MV-4-11 (cell line): ENCODE measurements around the gene CARS1.
A peak's percentile ranks its signal among the peaks of the same experiment; 100 is the strongest.

ENCODE experiments used
- DNase-seq: peaks from one replicate; lab custom pipeline; 2025; lab: John Stamatoyannopoulos, UW

Gene CARS1

DNA sequence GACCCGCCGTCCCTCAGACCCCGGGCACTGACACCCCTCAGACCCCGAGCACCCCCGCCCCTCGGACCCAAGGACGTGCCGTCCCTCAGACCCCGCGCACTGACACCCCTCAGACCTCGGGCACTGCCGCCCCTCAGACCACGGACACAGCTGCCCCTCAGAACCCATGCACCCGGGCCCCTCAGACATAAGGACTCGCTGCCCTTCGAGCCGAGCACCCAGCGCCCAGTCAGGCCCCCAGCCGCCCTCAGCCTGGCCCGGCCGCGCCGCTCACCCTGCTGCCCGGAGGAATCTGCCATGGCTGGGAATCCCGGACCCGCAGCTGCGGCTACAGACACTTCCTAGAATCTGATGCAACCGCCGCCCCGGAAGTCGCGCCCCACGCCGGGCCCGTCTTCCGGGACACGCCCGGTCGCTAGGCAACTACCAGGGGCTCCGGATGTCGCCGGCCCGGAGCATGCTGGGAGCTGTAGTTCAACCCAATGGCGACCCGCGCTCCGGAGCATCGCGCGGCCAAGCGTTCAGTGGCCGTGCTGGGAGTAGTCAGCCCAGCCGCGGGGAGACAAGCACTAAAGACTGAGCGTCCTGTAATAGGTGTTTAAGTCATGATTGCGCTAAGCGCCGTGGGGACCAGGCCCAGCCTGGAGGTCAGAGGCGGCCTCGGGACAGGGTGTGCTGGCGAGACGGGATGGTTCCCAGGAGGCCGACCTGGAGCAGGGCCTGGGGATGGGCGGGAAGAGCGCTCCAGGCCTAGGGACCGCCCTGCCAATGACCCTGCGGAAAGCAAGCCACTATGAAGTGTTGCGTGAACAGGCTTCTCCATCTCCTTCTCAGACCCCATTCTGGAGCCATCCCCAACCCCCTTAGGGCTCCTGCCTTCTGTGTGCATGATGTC, at the start of gene CARS1:
Gene CARS1 (minus strand): TSS at position 355 of the 895 bp plus-strand sequence. CDS start 56 bp downstream, at position 299.
- peak; percentile 92 for DNase-seq

DNA sequence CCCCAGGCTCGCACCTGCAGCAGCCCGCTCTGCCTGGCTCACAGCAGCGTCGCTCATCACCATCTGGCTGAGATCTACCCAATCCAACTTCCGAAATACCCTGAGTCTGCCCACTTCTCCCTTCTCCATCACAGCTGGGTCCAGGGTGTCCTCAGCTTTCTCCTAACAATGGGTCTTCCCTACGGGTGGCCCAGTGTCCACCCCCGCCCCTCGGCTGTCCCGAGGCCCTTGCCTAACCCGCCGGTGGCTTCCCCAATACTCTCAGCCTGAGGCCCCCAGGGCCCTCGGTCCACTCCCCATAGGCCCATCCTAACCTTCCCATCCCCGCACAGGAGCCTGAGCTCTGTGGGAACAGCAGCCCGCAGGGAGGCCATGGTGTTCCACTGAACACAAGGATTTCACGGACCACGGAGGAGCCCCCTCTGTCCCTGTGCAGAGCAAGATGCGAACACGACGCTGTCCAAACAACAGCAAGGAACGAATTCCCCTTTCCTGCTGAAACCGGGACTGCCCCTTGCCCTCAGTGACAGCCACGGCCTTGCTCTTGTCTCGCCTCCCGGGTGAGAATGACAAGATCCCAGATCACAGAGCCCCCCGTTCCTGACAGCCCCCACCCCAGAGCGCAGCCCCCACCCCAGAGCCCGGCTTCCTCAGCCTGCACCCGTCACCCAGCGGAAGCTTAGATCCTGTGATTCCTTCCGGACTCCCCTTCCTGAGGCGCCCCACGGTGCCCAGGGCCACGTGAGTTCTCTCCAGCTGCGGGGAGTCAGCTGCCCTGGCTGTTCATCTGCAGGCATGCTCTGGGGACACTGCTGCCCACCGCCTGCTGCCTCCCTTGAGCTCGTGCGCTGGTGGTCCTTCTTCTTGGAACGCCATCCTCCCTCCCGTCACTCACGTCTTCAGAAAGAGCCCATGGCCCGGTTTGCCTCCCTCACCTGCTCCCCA, 48.8 kb upstream of the CARS1 start:
- no peak for DNase-seq

DNA sequence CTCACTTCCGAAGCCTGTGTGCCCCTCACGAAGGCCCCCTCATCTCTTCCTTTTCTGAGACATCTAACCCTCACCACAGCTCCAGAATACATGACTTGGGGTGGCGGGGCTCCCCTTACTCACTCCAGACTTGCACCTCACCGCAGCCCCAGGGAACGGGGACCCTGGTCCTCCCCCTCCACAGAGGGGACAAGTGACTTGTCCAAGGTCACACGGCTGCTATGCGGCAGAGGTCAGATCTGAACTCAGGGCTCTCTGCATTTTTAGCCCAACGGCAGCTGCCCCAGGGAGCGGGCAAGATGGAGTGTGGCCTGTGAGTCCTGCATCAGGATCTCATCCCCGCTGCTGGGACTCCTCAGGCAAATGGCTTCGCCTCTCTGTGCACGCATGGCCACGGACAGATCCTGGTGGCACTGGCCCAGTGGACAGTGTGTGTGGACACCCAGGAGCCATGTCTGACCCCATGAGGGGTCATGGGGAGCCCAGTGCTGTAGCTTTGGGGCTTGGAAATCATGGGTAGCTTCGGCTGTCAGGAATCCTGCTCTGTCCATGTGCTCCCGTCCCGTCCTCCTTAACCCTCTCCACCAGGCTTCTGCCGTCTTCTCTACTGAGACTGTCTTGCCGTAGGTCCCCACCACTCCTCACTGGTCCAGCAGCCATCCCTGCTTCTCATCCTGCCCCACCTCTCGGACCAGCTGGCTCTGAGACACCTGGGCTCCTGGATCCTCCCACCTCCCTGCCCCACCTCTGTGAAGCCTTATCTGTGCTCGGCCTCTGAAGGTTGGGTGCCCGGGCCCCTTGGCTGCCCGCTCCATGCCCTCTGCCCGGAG, 48.0 kb upstream of the CARS1 start:
- DNase-seq, result no peak

DNA sequence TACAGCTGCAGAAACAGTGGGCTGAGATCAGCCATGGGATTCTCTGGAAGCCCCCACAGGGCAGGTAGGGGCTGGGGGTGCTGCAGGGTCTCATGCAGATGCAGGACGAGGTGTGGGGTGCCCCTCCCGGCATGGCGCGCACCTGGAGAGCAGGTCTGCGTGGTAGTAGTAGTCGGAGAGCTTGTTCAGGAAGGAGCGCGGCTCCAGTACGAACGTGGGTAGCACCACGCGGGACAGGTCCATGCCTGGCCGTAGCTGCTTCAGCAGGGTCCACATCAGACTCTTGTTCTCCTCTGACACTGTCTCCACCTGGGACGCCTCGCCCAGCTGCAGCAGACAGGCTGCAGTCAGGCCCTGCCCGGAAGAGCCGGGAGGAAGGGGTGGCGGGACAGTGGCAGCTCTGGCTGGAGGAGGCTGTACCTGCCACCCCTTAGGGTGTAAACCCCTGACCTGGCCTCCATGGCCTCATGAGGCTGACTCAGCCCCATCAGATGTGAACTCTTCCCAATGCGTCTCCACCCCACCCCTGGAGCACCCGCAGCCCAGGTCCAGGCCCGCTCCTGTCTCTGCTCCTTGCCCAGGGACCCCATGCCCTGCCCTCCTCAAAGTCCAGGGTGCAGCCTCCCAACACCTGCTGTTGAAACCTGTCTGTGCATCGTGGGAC, 47.0 kb upstream of the CARS1 start:
- DNase-seq, result no peak

DNA sequence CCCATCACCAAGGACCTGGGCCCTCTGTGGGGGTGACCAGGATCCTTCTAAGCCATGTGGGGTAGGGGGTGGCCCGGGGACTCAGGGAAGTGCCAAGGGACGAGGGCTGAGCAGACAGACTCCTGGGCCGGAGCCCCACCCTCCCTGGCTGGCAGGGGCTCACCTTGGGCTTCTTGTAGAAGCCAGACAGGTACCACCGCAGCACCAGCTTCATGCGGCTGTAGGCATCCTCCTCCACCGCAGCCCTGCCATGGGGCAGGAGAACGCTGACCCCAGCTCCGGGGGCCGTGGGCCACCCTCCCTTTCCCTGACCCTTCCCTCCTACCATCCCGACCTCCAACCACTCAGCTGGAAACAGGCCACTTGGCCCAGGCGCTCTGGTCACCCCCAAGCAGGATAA, 45.9 kb upstream of the CARS1 start:
- DNase-seq, result no peak

DNA sequence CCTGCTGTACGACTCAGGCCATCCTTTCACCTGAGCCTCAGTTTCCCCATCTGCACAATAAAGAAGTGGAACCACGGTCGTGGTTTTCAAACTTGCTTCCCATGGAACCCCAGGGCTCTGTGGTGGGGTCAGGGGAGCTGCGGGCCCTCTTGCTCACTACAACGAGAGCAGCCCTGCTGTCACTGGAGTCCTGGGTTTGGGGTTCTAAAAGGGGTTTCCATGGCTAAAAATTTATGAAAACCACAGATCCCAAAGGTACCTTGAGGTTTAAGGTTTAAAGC, 45.4 kb upstream of the CARS1 start:
- DNase-seq, result no peak

DNA sequence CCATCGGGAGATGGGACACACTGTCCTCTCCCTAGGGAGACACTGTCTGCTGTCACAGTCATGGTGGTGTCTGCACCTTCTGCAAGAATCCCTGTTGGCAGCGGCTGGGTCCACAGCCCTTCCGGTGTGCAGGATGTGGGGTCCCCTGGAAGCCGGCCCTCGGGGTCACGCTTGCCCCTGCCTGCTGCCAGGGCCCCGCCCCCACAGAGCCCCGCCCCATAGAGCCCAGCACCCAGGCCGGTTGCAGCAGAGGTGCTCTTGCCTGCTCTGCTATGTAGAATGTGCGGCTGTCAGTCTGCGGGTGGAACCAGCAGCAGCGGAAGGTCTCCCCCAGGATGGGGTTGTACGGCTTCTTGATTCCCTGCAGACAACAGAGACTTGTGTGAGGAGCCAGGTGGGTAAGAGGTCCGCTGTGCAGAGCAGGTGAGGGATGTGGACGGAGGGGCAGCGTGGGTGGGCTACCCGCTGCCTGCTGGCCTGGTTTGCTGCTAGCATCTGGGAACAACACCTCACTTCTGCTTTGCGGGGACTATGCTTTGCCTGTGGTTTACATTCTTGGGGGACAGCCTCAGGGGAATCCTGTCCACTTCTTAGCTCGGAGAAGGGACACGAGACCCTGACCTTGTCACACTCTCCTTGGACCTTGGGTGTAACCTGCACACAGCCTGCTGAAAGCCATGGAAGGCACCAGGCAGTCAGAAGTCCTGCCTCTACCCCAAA, 44.9 kb upstream of the CARS1 start:
- DNase-seq, result no peak

DNA sequence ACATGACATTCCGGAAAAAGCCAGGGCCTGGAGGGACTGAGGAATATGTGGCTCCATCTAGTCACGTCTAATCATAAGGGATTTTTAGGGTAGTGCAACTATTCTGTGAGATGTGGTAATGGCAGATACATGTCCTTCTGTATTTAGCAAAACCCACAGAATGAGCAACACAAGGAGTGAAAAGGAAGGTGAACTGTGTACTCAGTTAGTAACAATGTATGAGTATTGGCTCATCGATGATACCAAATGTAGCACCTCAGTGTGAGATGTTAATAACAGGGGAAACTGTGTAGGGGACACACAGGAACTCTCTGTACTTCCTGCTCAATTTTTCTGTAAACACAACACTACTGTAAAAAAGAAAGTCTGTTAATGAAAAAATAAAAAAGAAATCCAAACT, 42.0 kb upstream of the CARS1 start:
- DNase-seq, result peak; percentile 10

DNA sequence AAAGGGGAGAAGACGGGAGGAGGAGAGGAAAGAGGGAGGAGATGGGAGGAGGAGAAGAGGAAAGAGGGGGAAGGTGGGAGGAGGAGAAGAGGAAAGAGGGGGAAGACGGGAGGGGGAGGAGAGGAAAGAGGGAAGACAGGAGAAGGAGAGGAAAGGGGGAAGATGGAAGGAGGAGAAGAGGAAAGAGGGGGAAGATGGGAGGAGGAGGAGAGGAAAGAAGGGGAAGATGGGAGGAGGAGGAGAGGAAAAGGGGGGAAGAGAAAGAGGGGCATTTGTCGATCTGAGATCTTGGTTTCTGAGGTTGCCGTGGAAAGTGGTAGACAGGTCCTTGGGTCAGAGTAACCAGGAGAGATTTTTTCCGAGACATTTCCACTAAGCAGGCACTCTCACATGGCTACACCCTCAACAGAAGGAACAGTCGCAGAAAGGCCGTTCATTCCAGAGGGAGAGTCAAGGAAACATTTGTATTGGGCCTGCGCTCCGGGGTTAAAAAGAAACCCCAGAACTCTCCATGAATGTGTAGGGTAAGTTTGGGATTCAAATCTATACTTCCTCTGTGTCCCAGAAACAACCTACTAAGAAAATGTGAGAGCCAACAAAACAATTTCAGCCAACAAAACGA, 39.8 kb upstream of the CARS1 start:
- DNase-seq, result no peak

DNA sequence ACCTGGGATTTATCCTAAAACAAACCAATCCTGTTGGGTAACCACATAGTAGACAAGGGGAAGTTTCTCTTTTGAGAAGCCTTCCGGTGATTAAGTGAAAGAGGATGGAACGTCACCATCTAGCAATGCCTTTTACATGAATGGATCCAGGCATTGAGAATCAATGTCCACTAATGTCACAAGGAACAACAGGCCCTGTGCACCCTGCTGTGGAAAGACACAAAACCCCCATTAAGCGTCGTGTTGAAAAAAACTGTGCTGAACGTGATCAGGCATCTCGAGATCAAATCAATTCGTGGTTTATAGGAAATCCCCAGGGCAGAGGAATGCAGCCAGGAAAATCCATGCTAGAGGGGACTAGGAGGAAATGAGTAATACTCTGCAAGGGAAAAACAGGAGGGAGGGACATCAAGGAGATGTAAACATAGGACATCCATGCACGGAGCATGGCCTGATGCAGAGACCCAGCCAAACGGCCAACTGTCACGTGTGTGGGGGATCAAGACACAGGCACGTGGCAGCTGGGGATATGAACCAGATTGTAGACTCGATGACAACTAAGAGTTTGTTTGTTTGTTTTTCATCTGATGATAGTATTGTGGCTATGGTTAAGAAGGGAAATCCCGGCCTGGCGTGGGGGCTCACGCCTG, 38.6 kb upstream of the CARS1 start:
- no peak for DNase-seq

DNA sequence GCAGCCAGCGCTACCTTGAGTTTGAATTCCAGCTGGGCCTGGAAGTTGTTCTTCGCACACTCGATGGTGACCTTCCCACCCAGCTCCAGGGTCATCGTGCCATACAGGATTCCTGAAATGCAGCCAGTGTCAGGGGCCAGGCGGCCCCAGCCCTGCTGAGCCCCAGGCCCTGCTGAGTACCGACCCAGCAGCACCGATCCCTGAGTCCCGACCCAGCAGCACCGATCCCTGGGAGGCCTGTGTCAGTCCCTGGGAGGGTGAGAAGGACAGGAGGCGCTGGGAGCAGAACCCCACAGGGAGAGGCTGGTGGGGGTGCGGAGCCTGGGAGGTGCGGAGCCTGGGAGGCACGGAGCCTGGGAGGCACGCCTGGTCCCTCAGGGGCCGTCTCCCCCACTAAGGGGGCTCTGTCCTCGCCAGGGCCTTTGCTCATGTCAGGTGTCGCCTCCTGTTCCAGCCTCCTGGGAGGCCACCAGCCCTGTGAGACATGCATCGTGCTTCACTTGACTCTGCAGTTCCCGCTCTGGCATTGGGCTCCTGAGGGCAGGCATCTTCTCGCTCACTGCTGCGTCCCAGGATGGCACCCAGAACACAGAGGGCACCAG, 37.1 kb upstream of the CARS1 start:
- DNase-seq, result no peak

DNA sequence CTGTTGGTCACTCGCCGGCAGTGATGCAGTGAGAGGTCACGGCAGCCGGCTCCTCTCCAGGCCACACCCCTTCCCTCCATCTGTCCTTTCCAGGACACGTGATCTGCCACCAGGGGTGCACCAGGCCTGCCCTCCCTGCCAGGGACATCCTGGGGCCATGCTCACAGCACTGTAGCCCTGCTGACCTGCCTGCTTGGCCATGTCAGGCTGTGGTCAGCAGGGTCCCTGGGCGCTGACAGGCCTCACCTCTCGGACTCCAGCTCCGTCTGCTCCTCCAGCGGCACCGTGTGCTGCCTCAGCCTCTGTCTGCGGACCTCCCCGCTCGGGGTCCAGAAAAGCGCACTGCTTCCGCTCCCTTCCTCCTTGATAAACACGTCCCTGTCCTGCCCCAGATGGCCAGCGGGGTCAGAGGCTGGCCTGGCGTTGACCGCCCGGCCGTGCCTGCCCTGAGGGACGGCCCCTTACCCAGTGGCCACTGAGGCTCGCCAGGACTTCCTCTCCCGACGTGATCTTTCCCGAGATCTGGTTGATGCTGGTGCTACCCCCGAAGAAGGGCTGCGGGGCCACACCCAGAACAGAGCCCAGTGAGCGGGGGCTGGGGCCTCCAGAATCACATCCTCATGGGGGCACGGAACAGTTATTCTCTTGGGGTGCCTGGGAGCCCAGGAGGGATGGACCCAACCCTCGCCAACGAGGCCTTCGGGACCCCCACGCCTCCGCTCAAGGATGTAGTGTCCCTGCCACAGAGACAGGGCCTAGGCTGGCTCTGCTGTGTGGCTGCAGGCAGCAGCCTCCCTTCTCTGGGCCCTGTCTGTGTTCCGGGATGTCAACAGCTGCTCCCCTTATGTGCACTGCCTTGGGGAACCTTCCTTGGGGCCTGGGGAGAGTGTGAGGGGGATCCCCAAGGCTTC, 36.3 kb upstream of the CARS1 start:
- DNase-seq, result peak; percentile 11

DNA sequence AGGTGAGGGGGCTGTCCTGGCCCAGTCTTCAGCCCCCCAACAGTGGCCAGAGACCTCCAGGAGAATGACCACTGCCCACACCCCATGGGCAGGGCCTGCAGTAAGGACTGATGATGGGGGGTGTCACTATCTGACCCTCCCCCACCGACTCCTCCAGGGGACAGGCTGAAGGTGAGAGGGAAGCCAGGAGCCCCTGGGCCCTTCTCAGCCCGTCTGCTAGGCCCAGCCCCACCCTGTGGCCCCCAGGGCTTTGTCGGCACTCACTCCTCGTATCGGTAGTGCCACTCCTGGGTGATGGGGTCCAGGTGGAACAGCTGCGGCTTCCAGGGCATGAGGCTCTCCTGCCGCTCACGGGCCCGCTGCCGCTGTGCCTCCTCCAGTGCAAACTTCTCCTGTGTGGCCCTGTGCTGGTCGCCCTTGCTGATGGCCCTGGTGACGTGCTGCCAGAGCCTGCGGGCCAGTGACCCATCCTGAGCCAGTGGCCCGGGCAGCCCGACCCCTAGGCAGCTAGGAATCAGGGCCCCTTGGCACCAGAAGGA, 35.4 kb upstream of the CARS1 start:
- no peak for DNase-seq

DNA sequence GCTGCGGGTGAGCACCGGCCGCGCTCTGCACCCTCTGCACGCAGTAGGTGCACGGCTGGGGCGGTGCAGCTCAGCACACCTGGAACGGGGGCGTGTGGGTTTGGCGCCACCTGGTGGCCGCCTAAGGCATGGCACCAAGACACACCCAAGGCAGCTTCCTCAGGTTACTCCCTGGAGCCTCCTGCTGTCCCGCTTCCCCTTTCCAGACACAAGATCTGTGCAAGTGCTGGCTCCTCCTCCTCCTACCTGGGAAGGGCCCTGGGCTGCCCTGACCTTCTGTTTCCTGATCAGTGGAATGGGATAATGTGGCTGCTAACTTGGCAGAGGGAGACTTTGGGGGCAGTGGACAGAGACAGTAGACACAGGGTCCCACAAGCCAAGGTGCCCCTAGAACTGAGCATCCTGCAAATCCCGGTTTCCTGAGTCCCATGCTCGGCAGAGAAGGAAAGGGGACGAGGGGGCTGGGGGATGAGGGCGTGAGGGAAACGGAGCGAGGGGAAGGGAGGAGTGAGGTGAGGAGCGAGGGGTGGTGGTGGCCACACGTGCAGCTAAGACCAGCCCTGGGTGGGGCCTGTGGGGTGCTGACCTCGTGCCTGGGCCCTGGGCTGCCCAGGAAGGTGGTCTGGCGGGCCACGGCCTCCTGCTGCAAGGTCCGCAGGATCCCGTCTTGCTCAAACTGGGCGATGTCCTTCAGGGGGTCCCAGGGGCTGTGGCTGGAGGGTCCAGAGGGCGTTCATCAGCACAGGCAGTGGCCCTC, 34.8 kb upstream of the CARS1 start:
- peak; percentile 60 for DNase-seq

DNA sequence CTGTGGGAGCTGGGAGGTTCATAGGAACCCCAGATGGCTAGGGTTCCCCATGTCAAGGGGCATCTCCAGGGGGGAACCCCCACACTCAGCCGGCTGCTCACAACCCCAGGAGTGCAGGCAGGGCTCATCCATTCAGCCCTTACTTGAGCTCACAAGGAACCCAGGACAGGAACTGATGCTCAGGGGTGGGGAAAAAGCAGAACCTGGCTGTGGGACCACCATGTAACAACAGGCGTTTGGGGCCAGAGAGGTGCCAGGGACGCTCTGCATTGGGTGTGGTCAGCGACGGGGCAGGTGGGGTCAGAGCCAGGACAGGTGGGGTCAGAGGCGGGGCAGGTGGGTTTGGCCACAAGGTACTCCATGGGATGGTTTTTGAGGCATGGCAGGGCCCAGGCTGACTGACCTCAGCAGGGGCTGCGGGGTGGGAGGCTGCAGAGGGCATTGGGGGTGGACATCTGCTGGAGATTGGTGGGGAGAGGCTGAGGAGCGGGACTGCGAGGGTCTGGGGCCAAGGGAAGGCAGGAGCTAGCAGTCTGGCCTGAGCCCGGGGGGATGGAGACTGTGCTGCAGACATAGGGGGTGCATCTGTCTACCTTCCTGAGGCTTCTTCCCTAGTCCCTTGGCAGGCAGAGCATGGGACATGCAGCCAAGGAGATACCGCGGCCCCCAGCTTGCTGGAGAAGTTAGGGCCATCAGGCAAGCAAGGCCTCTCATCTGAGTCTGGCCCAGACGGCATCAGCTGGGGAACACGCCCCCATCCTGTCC, 34.0 kb upstream of the CARS1 start:
- no peak for DNase-seq

DNA sequence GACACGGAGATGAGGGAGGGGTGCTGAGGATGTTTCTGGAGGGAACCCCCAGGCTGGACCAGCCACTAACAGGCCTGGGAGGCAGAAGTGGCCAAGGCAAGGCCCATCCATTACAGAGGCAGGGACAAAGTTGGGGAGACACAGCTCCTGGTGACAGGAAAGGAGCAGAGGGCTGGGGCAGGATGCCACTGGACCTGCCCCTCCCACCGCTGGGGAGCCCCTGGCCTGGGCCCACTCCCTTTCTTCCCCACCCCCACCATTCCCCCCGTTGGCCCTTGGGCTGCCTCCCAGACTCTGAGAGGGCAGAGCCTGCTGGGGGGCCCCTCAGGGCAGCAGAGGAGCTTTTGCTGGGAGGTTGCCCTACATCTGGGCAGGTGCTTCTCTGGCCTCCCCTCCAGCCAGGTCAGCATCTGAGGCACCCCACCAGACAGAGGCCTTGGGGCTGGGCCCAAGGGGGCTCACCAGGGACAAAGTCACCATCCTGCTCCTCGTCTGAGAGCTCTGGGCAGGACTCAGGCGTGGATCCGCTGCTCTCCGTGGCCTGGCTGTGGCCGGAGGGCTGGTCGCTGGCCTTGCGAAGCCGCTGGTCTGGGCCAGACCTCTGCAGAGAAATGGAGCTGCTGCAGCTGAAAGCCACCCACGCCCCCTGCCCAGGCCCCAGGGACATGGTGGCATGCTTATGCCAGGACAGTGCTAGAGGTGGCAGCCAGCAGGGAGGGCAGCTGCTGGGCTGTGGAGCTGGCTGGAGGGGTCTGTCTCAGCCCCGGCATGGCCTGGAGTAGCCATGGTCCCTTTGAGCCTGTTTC, 33.1 kb upstream of the CARS1 start:
- DNase-seq, result no peak
